SU-DHL-6 (cell line): Measurements from ENCODE around the gene SLC46A3.

ENCODE experiments used
- H2AFZ ChIP-seq: fragments of 200-600 bp; sonication (generic); 2 replicates; pipeline ENCODE4 v1.6.1; 2014; ENCODE audit warnings: low read depth, mild to moderate bottlenecking, moderate library complexity, mixed read lengths, antibody characterized with exemption, low read length; ENCODE audit not compliant: severe bottlenecking
- H3F3A ChIP-seq: fragments of 200-600 bp; shearing (Covaris generic); 2 replicates; pipeline ENCODE4 v1.6.0; 2016; ENCODE audit warnings: antibody characterized with exemption, mild to moderate bottlenecking; ENCODE audit not compliant: insufficient read depth
- H3K27ac ChIP-seq: fragments of 200-600 bp; sonication (generic); 2 replicates; pipeline ENCODE4 v1.5.1; 2016; ENCODE audit warnings: low read depth, mild to moderate bottlenecking, low read length, moderate library complexity, mixed read lengths
- H3K27me3 ChIP-seq: fragments of 200-600 bp; sonication (generic), shearing (Covaris generic); 2 replicates; pipeline ENCODE4 v1.6.0; 2014; ENCODE audit warnings: mild to moderate bottlenecking, low read length
- H3K36me3 ChIP-seq: fragments of 200-600 bp; sonication (generic); 2 replicates; pipeline ENCODE4 v1.6.1; 2014; ENCODE audit warnings: mild to moderate bottlenecking, low read length, mixed read lengths
- H3K4me2 ChIP-seq: fragments of 300-600, 200-600 bp; shearing (Covaris generic), sonication (generic); 2 replicates; pipeline ENCODE4 v1.6.0; 2014; ENCODE audit warnings: low read length, low read depth, mild to moderate bottlenecking; ENCODE audit not compliant: poor library complexity, severe bottlenecking
- H3K4me3 ChIP-seq: fragments of 200-600 bp; sonication (generic); 2 replicates; pipeline ENCODE4 v1.5.1; 2014; ENCODE audit warnings: antibody characterized with exemption, low read length, mild to moderate bottlenecking, mixed read lengths; ENCODE audit not compliant: insufficient read depth, poor library complexity, severe bottlenecking
- H3K79me2 ChIP-seq: fragments of 200-600 bp; sonication (generic); 2 replicates; pipeline ENCODE4 v1.6.1; 2014; ENCODE audit warnings: mild to moderate bottlenecking, low read length, moderate library complexity; ENCODE audit not compliant: insufficient read depth
- H3K9ac ChIP-seq: fragments of 200-600 bp; sonication (generic); 2 replicates; pipeline ENCODE4 v1.7.0; 2014; ENCODE audit warnings: mild to moderate bottlenecking, low read length
- H3K9me2 ChIP-seq: fragments of 200-600 bp; sonication (generic); replicated peaks from 2 replicates; pipeline ENCODE4 v1.6.1; 2014; ENCODE audit warnings: low read length; ENCODE audit not compliant: insufficient read depth
- H3K9me3 ChIP-seq: fragments of 200-600 bp; sonication (generic); 2 replicates; pipeline ENCODE4 v1.6.1; 2014; ENCODE audit warnings: low read length, mixed read lengths; ENCODE audit not compliant: insufficient read depth
- H4K20me1 ChIP-seq: fragments of 200-600 bp; sonication (generic); 2 replicates; pipeline ENCODE4 v1.6.1; 2014; ENCODE audit warnings: low read depth, mild to moderate bottlenecking, antibody characterized with exemption, low read length, moderate library complexity, mixed read lengths
- EZH2phosphoT487 ChIP-seq: fragments of 200-600 bp; sonication (generic), shearing (Covaris generic); conservative IDR thresholded peaks from 2 replicates; pipeline ENCODE4 v1.6.1; 2018; ENCODE audit warnings: mild to moderate bottlenecking, antibody characterized with exemption, low read length, moderate library complexity, mixed read lengths
- TF ChIP-seq, protein P1 (sequence below): fragments of 200-600 bp; sonication (generic); IDR thresholded peaks from one replicate; pipeline ENCODE4 v1.5.1; 2017; ENCODE audit warnings: antibody characterized with exemption, mild to moderate bottlenecking, low read length, moderate library complexity; ENCODE audit not compliant: insufficient read depth, poor library complexity, severe bottlenecking

The SLC46A3 gene

GRCh38 chr13:28653111-28653510, 65.7 kb downstream of the SLC46A3 start:
- TF ChIP-seq, protein P1, sequence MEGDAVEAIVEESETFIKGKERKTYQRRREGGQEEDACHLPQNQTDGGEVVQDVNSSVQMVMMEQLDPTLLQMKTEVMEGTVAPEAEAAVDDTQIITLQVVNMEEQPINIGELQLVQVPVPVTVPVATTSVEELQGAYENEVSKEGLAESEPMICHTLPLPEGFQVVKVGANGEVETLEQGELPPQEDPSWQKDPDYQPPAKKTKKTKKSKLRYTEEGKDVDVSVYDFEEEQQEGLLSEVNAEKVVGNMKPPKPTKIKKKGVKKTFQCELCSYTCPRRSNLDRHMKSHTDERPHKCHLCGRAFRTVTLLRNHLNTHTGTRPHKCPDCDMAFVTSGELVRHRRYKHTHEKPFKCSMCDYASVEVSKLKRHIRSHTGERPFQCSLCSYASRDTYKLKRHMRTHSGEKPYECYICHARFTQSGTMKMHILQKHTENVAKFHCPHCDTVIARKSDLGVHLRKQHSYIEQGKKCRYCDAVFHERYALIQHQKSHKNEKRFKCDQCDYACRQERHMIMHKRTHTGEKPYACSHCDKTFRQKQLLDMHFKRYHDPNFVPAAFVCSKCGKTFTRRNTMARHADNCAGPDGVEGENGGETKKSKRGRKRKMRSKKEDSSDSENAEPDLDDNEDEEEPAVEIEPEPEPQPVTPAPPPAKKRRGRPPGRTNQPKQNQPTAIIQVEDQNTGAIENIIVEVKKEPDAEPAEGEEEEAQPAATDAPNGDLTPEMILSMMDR: no peak
- no peak for TF ChIP-seq EZH2phosphoT487
- H3K9me2 ChIP-seq: no peaks in the 10 kb centered on the region
- no peak overlapping the region for H3K27ac ChIP-seq
- H3K4me2 ChIP-seq: no peak overlapping the region
- no peak overlapping the region for H2AFZ ChIP-seq
- H3F3A ChIP-seq: no peaks in the 10 kb centered on the region
- no peak overlapping the region for H3K4me3 ChIP-seq
- no peak overlapping the region for H3K9ac ChIP-seq
- H3K79me2 ChIP-seq: peaks cover 11% of the 10 kb centered on the region
- H3K9me3 ChIP-seq: no peaks in the 10 kb centered on the region
- no peaks in the 10 kb centered on the region for H4K20me1 ChIP-seq
- H3K27me3 ChIP-seq: no peaks in the 10 kb centered on the region
- H3K36me3 ChIP-seq: 0 out of 2 replicates have a peak, but pooled peaks cover 4% of the 10 kb centered on the region

DNA sequence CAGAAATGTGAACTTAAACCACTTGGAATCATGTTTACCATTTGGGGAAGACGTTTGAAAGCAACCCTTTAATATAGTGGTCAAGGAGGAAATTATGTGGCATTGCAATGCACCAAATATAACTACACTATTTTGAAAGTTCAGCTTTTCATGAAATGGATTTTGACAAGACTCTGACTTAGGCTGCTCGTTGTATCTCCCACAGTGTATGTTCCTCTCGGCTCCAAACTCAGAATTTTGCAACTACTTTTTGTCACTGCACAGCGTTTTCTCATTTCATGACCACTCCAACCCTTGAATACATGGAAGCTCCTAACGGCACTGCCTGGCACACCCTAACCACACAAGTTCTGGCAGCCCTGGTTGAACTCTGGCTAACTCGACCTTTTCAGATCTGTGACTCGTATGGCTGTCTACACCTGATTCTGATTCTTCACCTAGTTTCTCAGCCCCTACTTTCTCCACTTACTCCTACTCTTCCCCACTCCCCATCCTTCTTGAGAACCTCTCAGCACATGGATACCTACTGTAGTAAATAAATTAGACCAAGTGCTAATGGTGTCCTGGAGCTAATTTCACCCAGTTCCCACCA, 66.9 kb downstream of the SLC46A3 start:
- H3K4me2 ChIP-seq: no peak overlapping the region
- no peaks in the 10 kb centered on the region for H4K20me1 ChIP-seq
- H3K9ac ChIP-seq: no peak overlapping the region
- H3F3A ChIP-seq: no peaks in the 10 kb centered on the region
- no peaks in the 10 kb centered on the region; the same call in 1 of the 2 replicates for H3K79me2 ChIP-seq
- TF ChIP-seq EZH2phosphoT487: no peak
- TF ChIP-seq, protein P1: no peak
- no peaks in the 10 kb centered on the region for H3K9me3 ChIP-seq
- no peak overlapping the region for H3K4me3 ChIP-seq
- H3K27ac ChIP-seq: no peak overlapping the region
- H3K36me3 ChIP-seq: 0 out of 2 replicates have a peak, but pooled peaks cover 4% of the 10 kb centered on the region
- H3K27me3 ChIP-seq: no peaks in the 10 kb centered on the region
- no peak overlapping the region for H2AFZ ChIP-seq
- no peaks in the 10 kb centered on the region for H3K9me2 ChIP-seq

- no peaks in the 10 kb centered on the region for H3K9me2 ChIP-seq
- 0 out of 2 replicates have a peak, but pooled peaks cover 4% of the 10 kb centered on the region for H3K36me3 ChIP-seq
- H3F3A ChIP-seq: no peaks in the 10 kb centered on the region
- TF ChIP-seq, protein P1: no peak
- TF ChIP-seq EZH2phosphoT487: no peak
- no peak overlapping the region for H3K27ac ChIP-seq
- no peaks in the 10 kb centered on the region for H3K27me3 ChIP-seq
- H3K79me2 ChIP-seq: no peaks in the 10 kb centered on the region
- H3K9ac ChIP-seq: no peak overlapping the region
- H3K4me3 ChIP-seq: no peak overlapping the region
- H4K20me1 ChIP-seq: no peaks in the 10 kb centered on the region
- no peaks in the 10 kb centered on the region for H3K9me3 ChIP-seq
- no peak overlapping the region for H2AFZ ChIP-seq
- H3K4me2 ChIP-seq: no peak overlapping the region
These were observed 68.5 kb downstream of the SLC46A3 start for GRCh38 chr13:28650284-28650683.
